Hepatocyte (in vitro differentiated cells): ENCODE measurements around the gene KIF2A. TPM values are rescaled to one million over a fixed set of nuclear protein-coding genes. Genes with fewer than 3 reads are reported as not detected.

ENCODE experiments used
- DNase-seq: peaks from one replicate; pipeline ENCODE4 v3.0.0-alpha.2; 2016; ENCODE audit warnings: low spot score
- H2AFZ ChIP-seq: fragments of 200-600 bp; sonication (generic); 2 replicates; pipeline ENCODE4 v1.6.0; 2016; ENCODE audit warnings: antibody characterized with exemption, mild to moderate bottlenecking
- H3K27ac ChIP-seq: fragments of 200-600 bp; sonication (generic); 2 replicates; pipeline ENCODE4 v1.5.1; 2016; ENCODE audit warnings: mild to moderate bottlenecking
- H3K27me3 ChIP-seq: fragments of 200-600 bp; sonication (generic); 2 replicates; pipeline ENCODE4 v1.6.1; 2016
- H3K36me3 ChIP-seq: fragments of 200-600 bp; sonication (generic); replicated peaks from 2 replicates; pipeline ENCODE4 v1.5.1; 2016; ENCODE audit warnings: low read depth; ENCODE audit not compliant: insufficient read depth
- H3K4me1 ChIP-seq: fragments of 200-600 bp; sonication (generic); 2 replicates; pipeline ENCODE4 v1.5.1; 2016; ENCODE audit warnings: mild to moderate bottlenecking, moderate library complexity; ENCODE audit not compliant: insufficient read depth
- H3K4me2 ChIP-seq: fragments of 200-600 bp; sonication (generic); 2 replicates; pipeline ENCODE4 v1.6.0; 2016
- H3K4me3 ChIP-seq: fragments of 200-600 bp; sonication (generic); 2 replicates; pipeline ENCODE4 v1.5.1; 2016; ENCODE audit warnings: mild to moderate bottlenecking
- H3K79me2 ChIP-seq: fragments of 200-600 bp; sonication (generic); 2 replicates; pipeline ENCODE4 v1.6.0; 2017; ENCODE audit warnings: mild to moderate bottlenecking
- H3K9me2 ChIP-seq: fragments of 200-600 bp; sonication (generic); replicated peaks from 2 replicates; pipeline ENCODE4 v1.6.0; 2017; ENCODE audit warnings: mild to moderate bottlenecking; ENCODE audit not compliant: insufficient read depth
- H3K9me3 ChIP-seq: fragments of 200-600 bp; sonication (generic); 2 replicates; pipeline ENCODE4 v1.5.1; 2016; ENCODE audit warnings: low read depth, mild to moderate bottlenecking
- H4K20me1 ChIP-seq: fragments of 200-600 bp; sonication (generic); 2 replicates; pipeline ENCODE4 v1.6.0; 2016; ENCODE audit warnings: mild to moderate bottlenecking; ENCODE audit not compliant: insufficient read depth, poor library complexity, severe bottlenecking
- CTCF ChIP-seq: fragments of 200-600 bp; sonication (generic); IDR thresholded peaks from 2 replicates; pipeline ENCODE4 v1.5.1; 2016; ENCODE audit warnings: antibody characterized with exemption, mild to moderate bottlenecking; ENCODE audit not compliant: poor library complexity
- EZH2 ChIP-seq: fragments of 200-600 bp; sonication (generic); IDR thresholded peaks from 2 replicates; pipeline ENCODE4 v1.6.1; 2016; ENCODE audit warnings: antibody characterized with exemption, mild to moderate bottlenecking, borderline replicate concordance
- EZH2phosphoT487 ChIP-seq: fragments of 200-600 bp; sonication (generic); IDR thresholded peaks from one replicate; pipeline ENCODE4 v1.6.1; 2018; ENCODE audit warnings: antibody characterized with exemption, mild to moderate bottlenecking, low read depth, moderate library complexity; ENCODE audit not compliant: unreplicated experiment, severe bottlenecking
- WGBS: methylation state at CpG from one replicate; pipeline ENCODE4 v1.1.6; 2016; ENCODE audit warnings: low lambda C conversion rate; ENCODE audit errors: missing lambda C conversion rate; 5-methylcytosine and 5-hydroxymethylcytosine counted together
- polyA plus RNA-seq: library from polyadenylated mRNA; unstranded; fragments of >200 nt; fragmentation: Nextera tagmentation; extraction: Ambion mirVana; gene quantifications from 2 replicates; pipeline ENCODE4 v1.2.1, GENCODE V29; 2016
- total RNA-seq: library from RNA; depleted of rRNA; stranded (reverse); fragments of >200 nt; gene quantifications from 2 replicates; pipeline ENCODE4 v1.2.3, GENCODE V29; 2014

Gene KIF2A
- total and polyA plus RNA-seq, 2 experiments from 2014 or later = 28.3 to 46.9 TPM

- TF ChIP-seq CTCF = no peak
- TF ChIP-seq EZH2 = no peak
- no peak for TF ChIP-seq EZH2phosphoT487
- Histone ChIP-seq H4K20me1 (no peaks in the 10 kb centered on the region), H3K27me3 (no peaks in the 10 kb centered on the region), H3K9me2 (no peaks in the 10 kb centered on the region), H2AFZ (no peak overlapping the region), H3K4me2 (no peak overlapping the region), H3K9me3 (no peaks in the 10 kb centered on the region), H3K4me3 (no peak overlapping the region), H3K36me3 (no peaks in the 10 kb centered on the region), H3K4me1 (no peaks in the 10 kb centered on the region), H3K79me2 (no peaks in the 10 kb centered on the region), H3K27ac (no peak overlapping the region)
- DNase-seq = no peak
- WGBS = 90% methylated on average over 2 of the region's 2 CpGs
Measured at GRCh38 chr5:62259699-62260250, 46.2 kb upstream of the KIF2A start.

- H3K4me1 ChIP-seq = no peaks in the 10 kb centered on the region
- H3K9me2 ChIP-seq = no peaks in the 10 kb centered on the region
- TF ChIP-seq EZH2phosphoT487 (no peak), EZH2 (no peak), CTCF (no peak)
- H3K9me3 ChIP-seq = no peaks in the 10 kb centered on the region
- no peak for DNase-seq
- H3K4me3 ChIP-seq = no peak overlapping the region
- H3K36me3 ChIP-seq = no peaks in the 10 kb centered on the region
- H3K4me2 ChIP-seq = no peak overlapping the region
- no peaks in the 10 kb centered on the region for H3K27me3 ChIP-seq
- H2AFZ ChIP-seq = no peak overlapping the region
- WGBS = 65% methylated on average over 5 of the region's 5 CpGs
- H4K20me1 ChIP-seq = no peaks in the 10 kb centered on the region
- H3K79me2 ChIP-seq = no peaks in the 10 kb centered on the region
- H3K27ac ChIP-seq = no peak overlapping the region
Measured at GRCh38 chr5:62260513-62260912, 45.5 kb upstream of the KIF2A start.

- DNase-seq = no peak
- Histone ChIP-seq H3K36me3 (no peaks in the 10 kb centered on the region), H3K4me3 (no peak overlapping the region), H2AFZ (no peak overlapping the region), H3K27ac (no peak overlapping the region), H4K20me1 (no peaks in the 10 kb centered on the region), H3K79me2 (no peaks in the 10 kb centered on the region), H3K27me3 (no peaks in the 10 kb centered on the region), H3K4me2 (no peak overlapping the region), H3K9me3 (no peaks in the 10 kb centered on the region), H3K9me2 (no peaks in the 10 kb centered on the region), H3K4me1 (no peaks in the 10 kb centered on the region)
- no peak for TF ChIP-seq EZH2phosphoT487
- TF ChIP-seq CTCF = no peak
- TF ChIP-seq EZH2 = no peak
Measured at GRCh38 chr5:62263401-62263800, 42.6 kb upstream of the KIF2A start.

GRCh38 chr5:62265648-62266112 is 40.3 kb upstream of the KIF2A start:
- Histone ChIP-seq H2AFZ (no peak overlapping the region), H3K9me2 (no peaks in the 10 kb centered on the region), H3K4me3 (no peak overlapping the region), H3K4me1 (peaks cover 5% of the 10 kb centered on the region), H3K9me3 (no peaks in the 10 kb centered on the region), H3K27me3 (no peaks in the 10 kb centered on the region), H3K27ac (no peak overlapping the region), H3K79me2 (no peaks in the 10 kb centered on the region), H4K20me1 (no peaks in the 10 kb centered on the region), H3K4me2 (no peak overlapping the region), H3K36me3 (no peaks in the 10 kb centered on the region)
- TF ChIP-seq CTCF (no peak), EZH2phosphoT487 (no peak), EZH2 (no peak)
- no peak for DNase-seq
